BE2C (cell line): ENCODE data around the gene THEMIS.

Experiments
- DNase-seq: peaks from one replicate; pipeline ENCODE4 v3.0.0-alpha.2; 2020
- H3K27me3 ChIP-seq: fragments of 250-450 bp; sonication (Bioruptor Pico); 2 replicates; pipeline ENCODE4 v1.5.1; 2020; ENCODE audit warnings: mild to moderate bottlenecking
- H3K36me3 ChIP-seq: fragments of 250-450 bp; sonication (Bioruptor Pico); 2 replicates; pipeline ENCODE4 v1.5.1; 2020; ENCODE audit warnings: mild to moderate bottlenecking
- H3K4me1 ChIP-seq: fragments of 250-450 bp; sonication (Bioruptor Pico); 2 replicates; pipeline ENCODE4 v1.5.1; 2020
- H3K4me3 ChIP-seq: 2 replicates; pipeline ENCODE4 v1.5.1; 2011; ENCODE audit warnings: low read depth, low read length
- H3K9me3 ChIP-seq: fragments of 250-450 bp; sonication (Bioruptor Pico); 2 replicates; pipeline ENCODE4 v1.5.1; 2020
- CTCF ChIP-seq: IDR thresholded peaks from 2 replicates; pipeline ENCODE4 v1.5.1; 2012; ENCODE audit warnings: mild to moderate bottlenecking, low read depth, low read length

The THEMIS gene

DNA sequence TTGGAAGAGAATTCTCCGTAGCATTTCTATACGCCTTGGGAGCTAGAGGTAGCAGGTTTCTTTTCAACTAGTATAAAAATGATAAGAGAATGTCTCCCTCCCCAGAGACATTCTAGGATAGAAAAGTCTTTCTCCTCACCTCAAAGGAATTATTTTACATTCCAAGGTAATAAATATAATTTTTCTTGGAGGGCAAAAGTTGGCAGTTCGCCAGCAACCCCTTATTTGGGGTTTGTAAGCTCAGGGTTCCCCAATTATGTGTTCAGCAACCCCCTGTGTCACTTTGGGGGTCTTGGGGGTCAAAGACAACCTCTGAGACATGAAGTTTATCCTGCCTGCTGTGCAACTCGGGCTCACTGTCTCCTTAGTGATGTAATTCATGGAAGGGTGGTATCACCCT lies 58.3 kb downstream of the THEMIS start:
- Histone ChIP-seq H3K4me1 (no peaks in the 10 kb centered on the region), H3K27me3 (no peaks in the 10 kb centered on the region), H3K4me3 (no peak overlapping the region), H3K36me3 (no peaks in the 10 kb centered on the region), H3K9me3 (no peaks in the 10 kb centered on the region; the same call in 1 of the 2 replicates)
- no peak for DNase-seq
- no peak for TF ChIP-seq CTCF

DNA sequence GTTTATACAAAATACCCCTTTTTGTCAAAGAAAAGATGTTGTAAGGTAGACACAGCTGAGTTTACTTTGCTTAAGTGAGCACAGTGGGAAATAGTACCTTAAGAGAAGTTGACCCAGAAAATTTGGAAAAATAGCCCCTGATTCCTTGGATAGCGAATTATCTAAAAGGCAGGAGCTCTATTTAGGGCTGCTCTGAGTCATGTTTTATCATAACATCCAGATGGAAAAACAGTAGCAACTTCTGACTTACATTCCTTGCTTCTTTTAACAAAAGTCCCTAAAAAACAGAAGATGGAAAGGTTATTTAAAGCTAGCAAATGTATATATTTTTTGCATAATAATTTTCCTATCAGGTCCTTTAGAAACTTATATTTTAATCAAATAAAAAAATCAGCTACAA lies 59.0 kb downstream of the THEMIS start:
- no peak for DNase-seq
- H3K4me3 ChIP-seq = no peak overlapping the region

DNA sequence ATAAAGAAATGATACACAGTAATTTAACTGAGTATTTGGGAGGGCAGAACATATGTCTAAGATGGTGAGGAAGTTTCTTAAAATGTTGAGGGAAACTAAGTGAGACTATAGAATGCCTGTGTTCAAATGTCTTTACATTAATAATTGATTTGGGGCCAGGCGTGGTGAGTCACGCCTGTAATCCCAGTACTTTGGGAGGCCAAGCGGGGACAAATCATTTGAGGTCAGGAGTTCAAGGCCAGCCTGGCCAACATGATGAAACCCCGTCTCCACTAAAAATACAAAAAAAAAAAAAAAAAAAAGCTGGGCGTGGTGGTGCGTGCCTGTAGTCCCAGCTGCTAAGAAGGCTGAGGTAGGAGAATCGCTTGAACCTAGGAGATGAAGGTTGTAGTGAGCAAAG lies 66.7 kb downstream of the THEMIS start:
- Histone ChIP-seq H3K27me3 (no peaks in the 10 kb centered on the region), H3K4me1 (no peaks in the 10 kb centered on the region), H3K4me3 (no peak overlapping the region), H3K36me3 (no peaks in the 10 kb centered on the region), H3K9me3 (no peaks in the 10 kb centered on the region)
- DNase-seq = no peak
- no peak for TF ChIP-seq CTCF

More for the DNA sequence above, 59.0 kb downstream of the THEMIS start:
- TF ChIP-seq CTCF = no peak
- Histone ChIP-seq H3K9me3 (no peaks in the 10 kb centered on the region; the same call in 1 of the 2 replicates), H3K4me1 (no peaks in the 10 kb centered on the region), H3K36me3 (no peaks in the 10 kb centered on the region), H3K27me3 (no peaks in the 10 kb centered on the region)

DNA sequence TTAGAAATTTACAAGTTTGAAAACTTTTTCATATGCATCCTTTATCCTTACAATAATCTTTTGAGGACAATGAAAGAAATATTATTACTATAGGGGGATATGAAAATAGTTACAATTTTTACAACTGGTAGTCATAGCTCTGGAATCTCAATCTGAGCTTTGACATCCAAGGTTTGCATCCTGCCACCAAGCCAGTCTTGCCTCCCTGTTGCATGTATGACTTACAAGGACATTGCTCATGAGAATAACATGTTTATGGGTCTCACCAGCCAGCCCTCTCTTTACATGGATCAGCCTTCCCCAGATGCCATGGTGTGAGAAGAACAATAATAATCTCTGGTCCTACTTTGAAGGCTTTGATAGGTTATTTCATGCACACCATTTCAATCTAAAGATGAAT lies 67.5 kb downstream of the THEMIS start:
- Histone ChIP-seq H3K36me3 (no peaks in the 10 kb centered on the region), H3K4me1 (no peaks in the 10 kb centered on the region), H3K27me3 (no peaks in the 10 kb centered on the region), H3K4me3 (no peak overlapping the region), H3K9me3 (no peaks in the 10 kb centered on the region)
- no peak for TF ChIP-seq CTCF
- DNase-seq = no peak

- no peaks in the 10 kb centered on the region for H3K27me3 ChIP-seq
- DNase-seq = no peak
- H3K4me3 ChIP-seq = no peak overlapping the region
- H3K36me3 ChIP-seq = no peaks in the 10 kb centered on the region
- no peaks in the 10 kb centered on the region for H3K9me3 ChIP-seq
- no peak for TF ChIP-seq CTCF
- no peaks in the 10 kb centered on the region for H3K4me1 ChIP-seq
Measured at GRCh38 chr6:127832381-127832780, 68.5 kb downstream of the THEMIS start.

DNA sequence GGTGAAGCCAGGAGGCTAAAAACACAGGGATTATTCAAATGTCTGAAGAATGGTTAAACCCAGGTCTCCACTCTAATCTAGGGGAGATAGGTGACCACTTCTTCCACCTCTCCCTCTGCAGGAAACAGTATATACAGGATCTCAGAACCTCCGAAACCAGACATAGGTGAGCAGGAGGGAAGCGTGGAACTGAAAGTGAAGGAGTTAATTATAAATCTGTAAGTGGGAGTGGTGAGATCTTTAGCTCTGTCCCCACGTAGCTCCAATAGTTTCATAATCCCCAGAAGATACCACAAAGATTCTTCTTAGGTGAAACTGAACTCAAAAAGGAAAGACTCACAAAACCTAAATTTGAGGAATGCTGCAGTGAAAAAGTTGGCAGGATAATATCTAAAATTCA lies 76.8 kb downstream of the THEMIS start:
- no peak for TF ChIP-seq CTCF
- Histone ChIP-seq H3K4me1 (no peaks in the 10 kb centered on the region), H3K27me3 (no peaks in the 10 kb centered on the region), H3K36me3 (no peaks in the 10 kb centered on the region), H3K9me3 (no peaks in the 10 kb centered on the region), H3K4me3 (no peak overlapping the region)
- no peak for DNase-seq
